IMR-90 (cell line): ENCODE measurements around the gene MPP1. TPM values are rescaled to one million over a fixed set of nuclear protein-coding genes. Genes with fewer than 3 reads are reported as not detected.

ENCODE experiments used
- ATAC-seq: fragments of 200-7000 bp; cut with Tn5 transposase; 2 replicates; pipeline ENCODE4 v1.9.1; 2020; ENCODE audit warnings: low read depth, mild to moderate bottlenecking, moderate library complexity
- BruUV-seq: library from RNA; stranded (reverse); fragments of 400-500 nt; replicated peaks from 2 replicates; lab custom pipeline; 2021; lab: Mats Ljungman, UMichigan
- CTCF ChIA-PET: fragments of 300-600 bp; formaldehyde crosslinking; extraction: SDS; loops from one replicate; lab custom pipeline; 2021; ENCODE audit warnings: antibody characterized with exemption; lab: Yijun Ruan, JAX
- POLR2A ChIA-PET: fragments of 300-600 bp; sonication (Branson Sonifier 250); formaldehyde crosslinking; loops from one replicate; lab custom pipeline; 2022; ENCODE audit warnings: antibody characterized with exemption; ENCODE audit not compliant: unreplicated experiment; lab: Charles Lee
- DNase-seq: peaks from one replicate; pipeline ENCODE4 v3.0.0; 2013
- H2AFZ ChIP-seq: replicated peaks from 2 replicates; pipeline ENCODE3; 2013; ENCODE audit warnings: low read length, mild to moderate bottlenecking; ENCODE audit not compliant: poor library complexity
- H2AK5ac ChIP-seq: 2 replicates; pipeline ENCODE4 v1.6.1; 2013; ENCODE audit warnings: low read depth, low read length, inconsistent platforms
- H2AK9ac ChIP-seq: replicated peaks from 2 replicates; pipeline ENCODE3; 2013; ENCODE audit warnings: mild to moderate bottlenecking, low read depth, low read length, moderate library complexity; ENCODE audit not compliant: poor library complexity
- H2BK120ac ChIP-seq: 2 replicates; pipeline ENCODE4 v1.6.1; 2013; ENCODE audit warnings: low read depth, low read length, inconsistent platforms
- H2BK15ac ChIP-seq: 3 replicates; pipeline ENCODE4 v1.6.1; 2013; ENCODE audit warnings: low read depth, low read length, inconsistent platforms
- H2BK20ac ChIP-seq: 2 replicates; pipeline ENCODE4 v1.6.1; 2013; ENCODE audit warnings: low read depth, mild to moderate bottlenecking, inconsistent platforms, low read length, moderate library complexity
- H2BK5ac ChIP-seq: 2 replicates; pipeline ENCODE4 v1.6.1; 2013; ENCODE audit warnings: mild to moderate bottlenecking, low read depth, low read length, inconsistent platforms; ENCODE audit not compliant: poor library complexity, severe bottlenecking
- H3K14ac ChIP-seq: replicated peaks from 2 replicates; pipeline ENCODE4 v1.6.1; 2013; ENCODE audit warnings: low read depth, low read length, inconsistent platforms
- H3K18ac ChIP-seq: 2 replicates; pipeline ENCODE4 v1.6.1; 2013; ENCODE audit warnings: low read depth, low read length, control low read depth
- H3K23ac ChIP-seq: 2 replicates; pipeline ENCODE4 v1.6.1; 2013; ENCODE audit warnings: low read depth, low read length, inconsistent platforms
- H3K27ac ChIP-seq: 2 replicates; pipeline ENCODE4 v1.5.1; 2013; ENCODE audit warnings: mild to moderate bottlenecking, control low read depth, low read length; ENCODE audit not compliant: insufficient read depth
- H3K27me3 ChIP-seq: 2 replicates; pipeline ENCODE4 v1.6.1; 2013; ENCODE audit warnings: low read length; ENCODE audit not compliant: control insufficient read depth, insufficient read depth
- H3K36me3 ChIP-seq: 2 replicates; pipeline ENCODE4 v1.6.1; 2013; ENCODE audit warnings: low read length, mixed read lengths; ENCODE audit not compliant: control insufficient read depth, insufficient read depth
- H3K4ac ChIP-seq: 2 replicates; pipeline ENCODE4 v1.6.1; 2013; ENCODE audit warnings: low read depth, low read length, inconsistent platforms
- H3K4me1 ChIP-seq: 2 replicates; pipeline ENCODE4 v1.6.1; 2013; ENCODE audit warnings: low read length, mixed read lengths; ENCODE audit not compliant: control insufficient read depth, insufficient read depth
- H3K4me2 ChIP-seq: 2 replicates; pipeline ENCODE4 v1.6.1; 2013; ENCODE audit warnings: low read depth, mild to moderate bottlenecking, control low read depth, low read length, moderate library complexity
- H3K4me3 ChIP-seq: 2 replicates; pipeline ENCODE4 v1.5.1; 2013; ENCODE audit warnings: low read depth, mild to moderate bottlenecking, control low read depth, low read length, moderate library complexity; ENCODE audit not compliant: insufficient read depth
- H3K56ac ChIP-seq: 2 replicates; pipeline ENCODE4 v1.6.1; 2013; ENCODE audit warnings: low read length, inconsistent platforms; ENCODE audit not compliant: insufficient read depth; ENCODE audit errors: extremely low read depth
- H3K79me1 ChIP-seq, 2 experiments: 2 replicates each; pipeline ENCODE4 v1.6.1; 2013; ENCODE audit warnings: low read length in 2 of 2, inconsistent platforms in 1 of 2, low read depth in 1 of 2
- H3K9ac ChIP-seq: 2 replicates; pipeline ENCODE4 v1.6.1; 2013; ENCODE audit warnings: low read depth, low read length, control low read depth
- H3K9me1 ChIP-seq: 2 replicates; pipeline ENCODE4 v1.6.1; 2013; ENCODE audit warnings: low read length, inconsistent platforms; ENCODE audit not compliant: insufficient read depth
- H3K9me3 ChIP-seq: 2 replicates; pipeline ENCODE4 v1.6.1; 2013; ENCODE audit warnings: low read length; ENCODE audit not compliant: control insufficient read depth, insufficient read depth
- H4K20me1 ChIP-seq: 2 replicates; pipeline ENCODE4 v1.6.1; 2013; ENCODE audit warnings: low read length, inconsistent platforms; ENCODE audit not compliant: insufficient read depth
- H4K5ac ChIP-seq: 2 replicates; pipeline ENCODE4 v1.6.1; 2013; ENCODE audit warnings: mild to moderate bottlenecking, low read depth, low read length, control low read depth
- H4K8ac ChIP-seq, 2 experiments: 2 replicates each; pipeline ENCODE4 v1.6.1; 2013; ENCODE audit warnings: low read depth in 2 of 2, low read length in 2 of 2, control low read depth in 1 of 2, inconsistent platforms in 1 of 2
- H4K91ac ChIP-seq: 2 replicates; pipeline ENCODE4 v1.6.1; 2013; ENCODE audit warnings: low read depth, low read length, inconsistent platforms; ENCODE audit not compliant: insufficient read depth
- CTCF ChIP-seq: conservative IDR thresholded peaks from 2 replicates; pipeline ENCODE4 v1.5.1; 2012; ENCODE audit warnings: mild to moderate bottlenecking, low read depth, low read length, improper control_type of control experiment
- FOS ChIP-seq: fragments of 150-350 bp; IDR thresholded peaks from 2 replicates; pipeline ENCODE4 v1.6.1; 2016; ENCODE audit warnings: low read depth, low read length
- MAZ ChIP-seq: IDR thresholded peaks from 2 replicates; pipeline ENCODE4 v1.6.1; 2012; ENCODE audit warnings: low read depth, mild to moderate bottlenecking, low read length, improper control_type of control experiment, moderate library complexity, borderline replicate concordance
- MXI1 ChIP-seq: IDR thresholded peaks from 2 replicates; pipeline ENCODE4 v1.6.1; 2012; ENCODE audit warnings: low read depth, mild to moderate bottlenecking, low read length, moderate library complexity, borderline replicate concordance
- POLR2A ChIP-seq: IDR thresholded peaks from 2 replicates; pipeline ENCODE4 v1.6.1; 2012; ENCODE audit warnings: mild to moderate bottlenecking, low read depth, low read length
- RAD21 ChIP-seq: IDR thresholded peaks from 2 replicates; pipeline ENCODE4 v1.6.1; 2012; ENCODE audit warnings: low read length, improper control_type of control experiment
- USF2 ChIP-seq: fragments of 150-350 bp; IDR thresholded peaks from 2 replicates; pipeline ENCODE4 v1.6.1; 2017; ENCODE audit warnings: mild to moderate bottlenecking, antibody characterized with exemption, low read length, low read depth
- WGBS, 2 experiments: methylation state at CpG; one replicate each; pipeline versions ENCODE4 v1.1.5 to v1.1.7; 2013; ENCODE audit warnings: missing lambda C conversion rate in 2 of 2; ENCODE audit not compliant: insufficient read length in 1 of 2; ENCODE audit errors: extremely low coverage in 2 of 2; 5-methylcytosine and 5-hydroxymethylcytosine counted together
- dilution Hi-C: fragments of 300-500 bp; cut with HindIII; formaldehyde crosslinking; loops from one replicate; pipeline ENCODE4 v1.14.3; 2018; ENCODE audit warnings: low sequenced_read_pairs; ENCODE audit not compliant: unreplicated experiment
- in situ Hi-C: fragments of 300-500 bp; cut with MboI; formaldehyde crosslinking; loops from 3 replicates; pipeline ENCODE4 v1.14.3; 2019; ENCODE audit warnings: low sequenced_read_pairs, inconsistent platforms, mixed read lengths
- intact Hi-C: fragments of 100-400 bp; cut with micrococcal nuclease; formaldehyde crosslinking; loops from 2 replicates; pipeline ENCODE4 v1.10.0; 2022
- polyA plus RNA-seq, 3 experiments: library from polyadenylated mRNA; depleted of rRNA; stranded (reverse); fragments of >200 nt; gene quantifications; 2 replicates each; pipeline ENCODE4 v1.2.3, GENCODE V29; 2012; ENCODE audit warnings: low replicate concordance in 1 of 3
- total RNA-seq: library from RNA; depleted of rRNA; stranded (reverse); fragments of >200 nt; gene quantifications from 2 replicates; pipeline ENCODE4 v1.2.3, GENCODE V29; 2012

The MPP1 gene
- total and polyA plus RNA-seq, 2 of the 4 experiments (the other 2 are of a cell fraction), result 35.2 to 43.0 TPM

GRCh38 chrX:154805696-154806091 is 409 bp upstream of the MPP1 start:
- POLR2A ChIA-PET, result no interaction called here

More at GRCh38 chrX:154805696-154806091, 409 bp upstream of the MPP1 start:
- H3K27ac ChIP-seq, result peak overlapping the region; percentile 65
- CTCF ChIA-PET, result no interaction called here
- peak overlapping the region in 1 of 2 experiments; percentile 28; a peak in 1 of 4 replicates for H4K8ac ChIP-seq
- H3K9me3 ChIP-seq, result no peaks in the 10 kb centered on the region
- no peak overlapping the region for H2BK120ac ChIP-seq
- intact Hi-C loops (no loop called here), dilution Hi-C loops (no loop called here), in situ Hi-C loops (no loop called here)
- H3K4me1 ChIP-seq, result peaks cover 6% of the 10 kb centered on the region
- no peak overlapping the region for H4K5ac ChIP-seq
- H3K18ac ChIP-seq, result no peak overlapping the region; the same call in 1 of the 2 replicates
- H3K4me3 ChIP-seq, result peak overlapping the region; percentile 59
- peaks cover 3% of the 10 kb centered on the region for H3K9me1 ChIP-seq
- WGBS, 2 experiments, result 29% methylated on average over 3 of the region's 13 CpGs; no CpG with 5 or more reads in 1 of the 2 experiments
- H3K4ac ChIP-seq, result no peak overlapping the region; the same call in 1 of the 2 replicates
- no peak overlapping the region; the same call in 1 of the 2 replicates for H4K91ac ChIP-seq
- no peak overlapping the region for H2AK5ac ChIP-seq
- peak overlapping the region; percentile 91 for H2AFZ ChIP-seq
- no peak for TF ChIP-seq POLR2A
- no peak for TF ChIP-seq MXI1
- no peak for TF ChIP-seq MAZ
- no peak for TF ChIP-seq RAD21
- TF ChIP-seq USF2, result no peak
- TF ChIP-seq FOS, result no peak
- no peak for TF ChIP-seq CTCF
- DNase-seq (peak; percentile 21), ATAC-seq (peak; percentile 18)
- no TSS peak for BruUV-seq
- no peak overlapping the region for H2BK20ac ChIP-seq
- no peaks in the 10 kb centered on the region for H3K36me3 ChIP-seq
- no peaks in the 10 kb centered on the region for H4K20me1 ChIP-seq
- no peak overlapping the region for H2BK15ac ChIP-seq
- no peak overlapping the region; the same call in 1 of the 2 replicates for H3K56ac ChIP-seq
- no peak overlapping the region for H3K14ac ChIP-seq
- peaks cover 17 to 19% of the 10 kb centered on the region in 2 experiments for H3K79me1 ChIP-seq
- peak overlapping the region; percentile 43; the same call in 1 of the 2 replicates for H3K9ac ChIP-seq
- no peaks in the 10 kb centered on the region for H3K27me3 ChIP-seq
- H2BK5ac ChIP-seq, result peak overlapping the region; percentile 41
- H3K23ac ChIP-seq, result no peak overlapping the region
- H3K4me2 ChIP-seq, result peak overlapping the region; percentile 79
- no peak overlapping the region for H2AK9ac ChIP-seq
